GM23338 (cell line): ENCODE data around the gene DTNBP1. TPM values are rescaled to one million over a fixed set of nuclear protein-coding genes. Genes with fewer than 3 reads are reported as not detected.

Experiments used
- ATAC-seq: fragments of 200-7000 bp; cut with Tn5 transposase; 3 replicates; pipeline ENCODE4 v1.9.1; 2020
- DNase-seq: peaks from one replicate; pipeline ENCODE4 v3.0.0-alpha.2; 2015; ENCODE audit warnings: low spot score
- H2AFZ ChIP-seq: fragments of 200-600 bp; sonication (generic); 2 replicates; pipeline ENCODE4 v1.8.0; 2016; ENCODE audit warnings: antibody characterized with exemption, mild to moderate bottlenecking, moderate library complexity
- H3F3A ChIP-seq: fragments of 200-600 bp; sonication (generic); replicated peaks from 2 replicates; pipeline ENCODE4 v1.8.0; 2017; ENCODE audit warnings: antibody characterized with exemption, mixed run types, low read depth
- H3K27ac ChIP-seq: fragments of 200-600 bp; sonication (generic); 2 replicates; pipeline ENCODE4 v1.6.1; 2016; ENCODE audit warnings: low read depth
- H3K27me3 ChIP-seq: fragments of 200-600 bp; sonication (generic); 2 replicates; pipeline ENCODE4 v1.8.0; 2016; ENCODE audit warnings: mild to moderate bottlenecking, mixed run types, moderate library complexity; ENCODE audit not compliant: insufficient read depth
- H3K36me3 ChIP-seq: fragments of 200-600 bp; sonication (generic); 2 replicates; pipeline ENCODE4 v1.8.0; 2016; ENCODE audit warnings: mild to moderate bottlenecking; ENCODE audit not compliant: insufficient read depth
- H3K4me1 ChIP-seq: fragments of 200-600 bp; sonication (generic); 2 replicates; pipeline ENCODE4 v1.8.0; 2016; ENCODE audit warnings: mild to moderate bottlenecking, moderate library complexity; ENCODE audit not compliant: insufficient read depth
- H3K4me2 ChIP-seq: fragments of 200-600 bp; sonication (generic); 2 replicates; pipeline ENCODE4 v1.7.1; 2017; ENCODE audit warnings: mixed run types
- H3K4me3 ChIP-seq: fragments of 200-600 bp; sonication (generic); 2 replicates; pipeline ENCODE4 v1.6.1; 2016; ENCODE audit warnings: mixed run types
- H3K79me2 ChIP-seq: fragments of 200-600 bp; sonication (generic); replicated peaks from 2 replicates; pipeline ENCODE4 v1.8.0; 2017; ENCODE audit warnings: mild to moderate bottlenecking; ENCODE audit not compliant: insufficient read depth
- H3K9me2 ChIP-seq: fragments of 200-600 bp; sonication (generic); 2 replicates; pipeline ENCODE4 v1.8.0; 2017; ENCODE audit not compliant: insufficient read depth
- H4K20me1 ChIP-seq: fragments of 200-600 bp; sonication (generic); replicated peaks from 2 replicates; pipeline ENCODE4 v1.8.0; 2017; ENCODE audit warnings: mild to moderate bottlenecking; ENCODE audit not compliant: insufficient read depth
- H3K27ac Mint-ChIP-seq: 2 replicates; pipeline ENCODE4 v1.8.0; 2020; ENCODE audit warnings: inconsistent platforms, mild to moderate bottlenecking, moderate library complexity, mixed read lengths
- H3K27me3 Mint-ChIP-seq: 3 replicates; pipeline ENCODE4 v1.8.0; 2022; ENCODE audit warnings: low read depth, mild to moderate bottlenecking, moderate library complexity, mixed read lengths, inconsistent platforms; ENCODE audit not compliant: insufficient read depth, poor library complexity
- H3K36me3 Mint-ChIP-seq: 3 replicates; pipeline ENCODE4 v1.8.0; 2021; ENCODE audit warnings: low read depth, mild to moderate bottlenecking, inconsistent platforms, moderate library complexity, mixed read lengths
- H3K4me1 Mint-ChIP-seq: 3 replicates; pipeline ENCODE4 v1.8.0; 2020; ENCODE audit warnings: mild to moderate bottlenecking, inconsistent platforms, mixed read lengths
- H3K4me3 Mint-ChIP-seq: 3 replicates; pipeline ENCODE4 v1.8.0; 2021; ENCODE audit warnings: moderate library complexity, mild to moderate bottlenecking, inconsistent platforms, mixed read lengths
- H3K9me3 Mint-ChIP-seq: 3 replicates; pipeline ENCODE4 v1.8.0; 2020; ENCODE audit warnings: moderate library complexity, mild to moderate bottlenecking, inconsistent platforms, mixed read lengths
- CREB1 ChIP-seq: fragments of 250-450 bp; sonication (Bioruptor Pico); IDR thresholded peaks from 2 replicates; pipeline ENCODE4 v1.5.0; 2020; ENCODE audit warnings: low read depth, mild to moderate bottlenecking, moderate library complexity
- EZH2 ChIP-seq: fragments of 200-600 bp; sonication (generic); IDR thresholded peaks from one replicate; pipeline ENCODE4 v1.8.0; 2017; ENCODE audit warnings: antibody characterized with exemption, mild to moderate bottlenecking, low read depth; ENCODE audit not compliant: unreplicated experiment
- EZH2phosphoT487 ChIP-seq: fragments of 200-600 bp; sonication (generic); IDR thresholded peaks from one replicate; pipeline ENCODE4 v1.8.1; 2018; ENCODE audit warnings: antibody characterized with exemption; ENCODE audit not compliant: unreplicated experiment
- JUNB ChIP-seq: IDR thresholded peaks from one replicate; pipeline ENCODE4 v1.6.1; 2016; ENCODE audit warnings: antibody characterized with exemption; ENCODE audit not compliant: unreplicated experiment
- NANOG ChIP-seq: IDR thresholded peaks from 2 replicates; pipeline ENCODE4 v1.6.1; 2016; ENCODE audit warnings: antibody characterized with exemption, borderline replicate concordance
- POLR2AphosphoS5 ChIP-seq: IDR thresholded peaks from 2 replicates; pipeline ENCODE4 v1.6.1; 2016; ENCODE audit warnings: antibody characterized with exemption, low read depth
- STAT1 ChIP-seq: IDR thresholded peaks from one replicate; pipeline ENCODE4 v1.6.1; 2016; ENCODE audit warnings: antibody characterized with exemption; ENCODE audit not compliant: unreplicated experiment
- ZNF114 ChIP-seq: fragments of 250-450 bp; sonication (Bioruptor Pico); IDR thresholded peaks from 2 replicates; pipeline ENCODE4 v1.5.0; 2020; ENCODE audit warnings: mild to moderate bottlenecking, moderate library complexity
- ZNF331 ChIP-seq: fragments of 250-450 bp; sonication (Bioruptor Pico); IDR thresholded peaks from 2 replicates; pipeline ENCODE4 v1.5.0; 2020; ENCODE audit warnings: low read depth, mild to moderate bottlenecking, moderate library complexity
- polyA plus RNA-seq: library from polyadenylated mRNA; unstranded; fragments of >200 nt; fragmentation: Nextera tagmentation; extraction: Ambion mirVana; gene quantifications from 2 replicates; pipeline ENCODE4 v1.2.1, GENCODE V29; 2016
- total RNA-seq: library from RNA; depleted of rRNA; stranded (reverse); fragments of >200 nt; shearing (Covaris generic); gene quantifications from 2 replicates; pipeline ENCODE4 v1.2.3, GENCODE V29; 2014
- TF ChIP-seq, protein P1 (sequence below): IDR thresholded peaks from one replicate; pipeline ENCODE4 v1.6.1; 2018; ENCODE audit warnings: antibody characterized with exemption; ENCODE audit not compliant: unreplicated experiment
- TF ChIP-seq, protein P2 (sequence below): IDR thresholded peaks from 2 replicates; pipeline ENCODE4 v1.6.1; 2016; ENCODE audit warnings: antibody characterized with exemption
- TF ChIP-seq, protein P3 (sequence below): fragments of 250-450 bp; sonication (Bioruptor Pico); IDR thresholded peaks from 2 replicates; pipeline ENCODE4 v1.5.0; 2020; ENCODE audit warnings: mild to moderate bottlenecking, moderate library complexity
- TF ChIP-seq, protein P4 (sequence below), 2 experiments: fragments of 200-600 bp in 1 of 2; sonication (generic) in 1 of 2; conservative IDR thresholded peaks; 2 replicates each; pipeline versions ENCODE4 v1.5.1 to v1.6.1; 2016 to 2017; ENCODE audit warnings: antibody characterized with exemption in 2 of 2, low read depth in 2 of 2, mild to moderate bottlenecking in 2 of 2, moderate library complexity in 1 of 2

The DTNBP1 gene
- total and polyA plus RNA-seq, 2 experiments from 2014 or later = 12.1 to 20.1 TPM

DNA sequence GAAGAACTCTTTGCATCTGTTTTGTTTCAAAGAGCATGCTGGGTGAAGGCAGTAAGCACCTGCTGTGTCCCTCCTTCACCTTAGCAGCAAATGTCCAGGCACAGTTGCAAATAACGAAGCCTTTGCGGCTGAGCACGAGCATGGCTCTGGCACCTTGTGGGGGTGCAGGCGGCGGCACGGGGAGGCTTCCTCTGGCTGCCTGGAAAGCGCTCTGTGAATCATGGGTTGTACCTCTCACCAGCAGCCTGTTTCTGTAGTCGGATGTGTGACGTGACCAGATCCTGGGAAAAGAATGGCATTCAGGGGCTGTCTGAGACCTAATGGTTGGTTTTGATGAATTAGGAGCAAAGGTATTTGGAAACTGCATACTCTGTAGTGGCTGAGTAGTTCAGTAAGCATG is 144.8 kb downstream of the DTNBP1 start:
- no peak for ATAC-seq
- H3K79me2 ChIP-seq = peaks cover 30% of the 10 kb centered on the region
- no peaks in the 10 kb centered on the region for H3K9me2 ChIP-seq
- no peak for DNase-seq
- Mint-ChIP-seq H3K4me3 (no peak overlapping the region), H3K9me3 (peaks cover 8% of the 10 kb centered on the region; the same call in 2 of the 3 replicates), H3K27ac (no peak overlapping the region), H3K4me1 (peaks cover 29% of the 10 kb centered on the region), H3K27me3 (peaks cover 76% of the 10 kb centered on the region), H3K36me3 (peaks cover 100% of the 10 kb centered on the region)
- H3K36me3 ChIP-seq = peaks cover 71% of the 10 kb centered on the region
- peaks cover 9% of the 10 kb centered on the region; the same call in 1 of the 2 replicates for H3K4me1 ChIP-seq
- no peak overlapping the region for H3K4me3 ChIP-seq
- H3K4me2 ChIP-seq = no peak overlapping the region
- H3F3A ChIP-seq = peaks cover 71% of the 10 kb centered on the region
- H4K20me1 ChIP-seq = peaks cover 53% of the 10 kb centered on the region
- H2AFZ ChIP-seq = no peak overlapping the region
- H3K27ac ChIP-seq = peak overlapping the region; percentile 51
- H3K27me3 ChIP-seq = no peaks in the 10 kb centered on the region
- TF ChIP-seq JUNB (no peak), ZNF114 (no peak), NANOG (no peak), CREB1 (CRISPR knock-in tag) (no peak), EZH2phosphoT487 (no peak), EZH2 (no peak), ZNF331 (CRISPR knock-in tag) (no peak), POLR2AphosphoS5 (no peak), STAT1 (no peak)
- TF ChIP-seq, protein P1, sequence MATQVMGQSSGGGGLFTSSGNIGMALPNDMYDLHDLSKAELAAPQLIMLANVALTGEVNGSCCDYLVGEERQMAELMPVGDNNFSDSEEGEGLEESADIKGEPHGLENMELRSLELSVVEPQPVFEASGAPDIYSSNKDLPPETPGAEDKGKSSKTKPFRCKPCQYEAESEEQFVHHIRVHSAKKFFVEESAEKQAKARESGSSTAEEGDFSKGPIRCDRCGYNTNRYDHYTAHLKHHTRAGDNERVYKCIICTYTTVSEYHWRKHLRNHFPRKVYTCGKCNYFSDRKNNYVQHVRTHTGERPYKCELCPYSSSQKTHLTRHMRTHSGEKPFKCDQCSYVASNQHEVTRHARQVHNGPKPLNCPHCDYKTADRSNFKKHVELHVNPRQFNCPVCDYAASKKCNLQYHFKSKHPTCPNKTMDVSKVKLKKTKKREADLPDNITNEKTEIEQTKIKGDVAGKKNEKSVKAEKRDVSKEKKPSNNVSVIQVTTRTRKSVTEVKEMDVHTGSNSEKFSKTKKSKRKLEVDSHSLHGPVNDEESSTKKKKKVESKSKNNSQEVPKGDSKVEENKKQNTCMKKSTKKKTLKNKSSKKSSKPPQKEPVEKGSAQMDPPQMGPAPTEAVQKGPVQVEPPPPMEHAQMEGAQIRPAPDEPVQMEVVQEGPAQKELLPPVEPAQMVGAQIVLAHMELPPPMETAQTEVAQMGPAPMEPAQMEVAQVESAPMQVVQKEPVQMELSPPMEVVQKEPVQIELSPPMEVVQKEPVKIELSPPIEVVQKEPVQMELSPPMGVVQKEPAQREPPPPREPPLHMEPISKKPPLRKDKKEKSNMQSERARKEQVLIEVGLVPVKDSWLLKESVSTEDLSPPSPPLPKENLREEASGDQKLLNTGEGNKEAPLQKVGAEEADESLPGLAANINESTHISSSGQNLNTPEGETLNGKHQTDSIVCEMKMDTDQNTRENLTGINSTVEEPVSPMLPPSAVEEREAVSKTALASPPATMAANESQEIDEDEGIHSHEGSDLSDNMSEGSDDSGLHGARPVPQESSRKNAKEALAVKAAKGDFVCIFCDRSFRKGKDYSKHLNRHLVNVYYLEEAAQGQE = no peak
- TF ChIP-seq, protein P2, sequence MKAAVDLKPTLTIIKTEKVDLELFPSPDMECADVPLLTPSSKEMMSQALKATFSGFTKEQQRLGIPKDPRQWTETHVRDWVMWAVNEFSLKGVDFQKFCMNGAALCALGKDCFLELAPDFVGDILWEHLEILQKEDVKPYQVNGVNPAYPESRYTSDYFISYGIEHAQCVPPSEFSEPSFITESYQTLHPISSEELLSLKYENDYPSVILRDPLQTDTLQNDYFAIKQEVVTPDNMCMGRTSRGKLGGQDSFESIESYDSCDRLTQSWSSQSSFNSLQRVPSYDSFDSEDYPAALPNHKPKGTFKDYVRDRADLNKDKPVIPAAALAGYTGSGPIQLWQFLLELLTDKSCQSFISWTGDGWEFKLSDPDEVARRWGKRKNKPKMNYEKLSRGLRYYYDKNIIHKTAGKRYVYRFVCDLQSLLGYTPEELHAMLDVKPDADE = no peak
- TF ChIP-seq, protein P3, sequence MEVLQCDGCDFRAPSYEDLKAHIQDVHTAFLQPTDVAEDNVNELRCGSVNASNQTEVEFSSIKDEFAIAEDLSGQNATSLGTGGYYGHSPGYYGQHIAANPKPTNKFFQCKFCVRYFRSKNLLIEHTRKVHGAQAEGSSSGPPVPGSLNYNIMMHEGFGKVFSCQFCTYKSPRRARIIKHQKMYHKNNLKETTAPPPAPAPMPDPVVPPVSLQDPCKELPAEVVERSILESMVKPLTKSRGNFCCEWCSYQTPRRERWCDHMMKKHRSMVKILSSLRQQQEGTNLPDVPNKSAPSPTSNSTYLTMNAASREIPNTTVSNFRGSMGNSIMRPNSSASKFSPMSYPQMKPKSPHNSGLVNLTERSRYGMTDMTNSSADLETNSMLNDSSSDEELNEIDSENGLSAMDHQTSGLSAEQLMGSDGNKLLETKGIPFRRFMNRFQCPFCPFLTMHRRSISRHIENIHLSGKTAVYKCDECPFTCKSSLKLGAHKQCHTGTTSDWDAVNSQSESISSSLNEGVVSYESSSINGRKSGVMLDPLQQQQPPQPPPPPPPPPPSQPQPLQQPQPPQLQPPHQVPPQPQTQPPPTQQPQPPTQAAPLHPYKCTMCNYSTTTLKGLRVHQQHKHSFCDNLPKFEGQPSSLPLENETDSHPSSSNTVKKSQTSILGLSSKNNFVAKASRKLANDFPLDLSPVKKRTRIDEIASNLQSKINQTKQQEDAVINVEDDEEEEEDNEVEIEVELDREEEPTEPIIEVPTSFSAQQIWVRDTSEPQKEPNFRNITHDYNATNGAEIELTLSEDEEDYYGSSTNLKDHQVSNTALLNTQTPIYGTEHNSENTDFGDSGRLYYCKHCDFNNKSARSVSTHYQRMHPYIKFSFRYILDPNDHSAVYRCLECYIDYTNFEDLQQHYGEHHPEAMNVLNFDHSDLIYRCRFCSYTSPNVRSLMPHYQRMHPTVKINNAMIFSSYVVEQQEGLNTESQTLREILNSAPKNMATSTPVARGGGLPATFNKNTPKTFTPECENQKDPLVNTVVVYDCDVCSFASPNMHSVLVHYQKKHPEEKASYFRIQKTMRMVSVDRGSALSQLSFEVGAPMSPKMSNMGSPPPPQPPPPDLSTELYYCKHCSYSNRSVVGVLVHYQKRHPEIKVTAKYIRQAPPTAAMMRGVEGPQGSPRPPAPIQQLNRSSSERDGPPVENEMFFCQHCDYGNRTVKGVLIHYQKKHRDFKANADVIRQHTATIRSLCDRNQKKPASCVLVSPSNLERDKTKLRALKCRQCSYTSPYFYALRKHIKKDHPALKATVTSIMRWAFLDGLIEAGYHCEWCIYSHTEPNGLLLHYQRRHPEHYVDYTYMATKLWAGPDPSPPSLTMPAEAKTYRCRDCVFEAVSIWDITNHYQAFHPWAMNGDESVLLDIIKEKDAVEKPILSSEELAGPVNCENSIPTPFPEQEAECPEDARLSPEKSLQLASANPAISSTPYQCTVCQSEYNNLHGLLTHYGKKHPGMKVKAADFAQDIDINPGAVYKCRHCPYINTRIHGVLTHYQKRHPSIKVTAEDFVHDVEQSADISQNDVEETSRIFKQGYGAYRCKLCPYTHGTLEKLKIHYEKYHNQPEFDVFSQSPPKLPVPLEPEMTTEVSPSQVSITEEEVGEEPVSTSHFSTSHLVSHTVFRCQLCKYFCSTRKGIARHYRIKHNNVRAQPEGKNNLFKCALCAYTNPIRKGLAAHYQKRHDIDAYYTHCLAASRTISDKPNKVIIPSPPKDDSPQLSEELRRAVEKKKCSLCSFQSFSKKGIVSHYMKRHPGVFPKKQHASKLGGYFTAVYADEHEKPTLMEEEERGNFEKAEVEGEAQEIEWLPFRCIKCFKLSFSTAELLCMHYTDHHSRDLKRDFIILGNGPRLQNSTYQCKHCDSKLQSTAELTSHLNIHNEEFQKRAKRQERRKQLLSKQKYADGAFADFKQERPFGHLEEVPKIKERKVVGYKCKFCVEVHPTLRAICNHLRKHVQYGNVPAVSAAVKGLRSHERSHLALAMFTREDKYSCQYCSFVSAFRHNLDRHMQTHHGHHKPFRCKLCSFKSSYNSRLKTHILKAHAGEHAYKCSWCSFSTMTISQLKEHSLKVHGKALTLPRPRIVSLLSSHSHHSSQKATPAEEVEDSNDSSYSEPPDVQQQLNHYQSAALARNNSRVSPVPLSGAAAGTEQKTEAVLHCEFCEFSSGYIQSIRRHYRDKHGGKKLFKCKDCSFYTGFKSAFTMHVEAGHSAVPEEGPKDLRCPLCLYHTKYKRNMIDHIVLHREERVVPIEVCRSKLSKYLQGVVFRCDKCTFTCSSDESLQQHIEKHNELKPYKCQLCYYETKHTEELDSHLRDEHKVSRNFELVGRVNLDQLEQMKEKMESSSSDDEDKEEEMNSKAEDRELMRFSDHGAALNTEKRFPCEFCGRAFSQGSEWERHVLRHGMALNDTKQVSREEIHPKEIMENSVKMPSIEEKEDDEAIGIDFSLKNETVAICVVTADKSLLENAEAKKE = no peak
- TF ChIP-seq, protein P4, sequence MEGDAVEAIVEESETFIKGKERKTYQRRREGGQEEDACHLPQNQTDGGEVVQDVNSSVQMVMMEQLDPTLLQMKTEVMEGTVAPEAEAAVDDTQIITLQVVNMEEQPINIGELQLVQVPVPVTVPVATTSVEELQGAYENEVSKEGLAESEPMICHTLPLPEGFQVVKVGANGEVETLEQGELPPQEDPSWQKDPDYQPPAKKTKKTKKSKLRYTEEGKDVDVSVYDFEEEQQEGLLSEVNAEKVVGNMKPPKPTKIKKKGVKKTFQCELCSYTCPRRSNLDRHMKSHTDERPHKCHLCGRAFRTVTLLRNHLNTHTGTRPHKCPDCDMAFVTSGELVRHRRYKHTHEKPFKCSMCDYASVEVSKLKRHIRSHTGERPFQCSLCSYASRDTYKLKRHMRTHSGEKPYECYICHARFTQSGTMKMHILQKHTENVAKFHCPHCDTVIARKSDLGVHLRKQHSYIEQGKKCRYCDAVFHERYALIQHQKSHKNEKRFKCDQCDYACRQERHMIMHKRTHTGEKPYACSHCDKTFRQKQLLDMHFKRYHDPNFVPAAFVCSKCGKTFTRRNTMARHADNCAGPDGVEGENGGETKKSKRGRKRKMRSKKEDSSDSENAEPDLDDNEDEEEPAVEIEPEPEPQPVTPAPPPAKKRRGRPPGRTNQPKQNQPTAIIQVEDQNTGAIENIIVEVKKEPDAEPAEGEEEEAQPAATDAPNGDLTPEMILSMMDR (conservative IDR thresholded peaks at IDR 0.05; ENCODE audit: low read depth in 2 of 2) = no peak
